GM18511 (cell line): Measurements from ENCODE around the gene SFSWAP.

Source experiments
- ATAC-seq: cut with Tn5 transposase; IDR thresholded peaks from one replicate; pipeline ENCODE4 v1.9.1; 2021; ENCODE audit warnings: mild to moderate bottlenecking, moderate library complexity; ENCODE audit not compliant: unreplicated experiment

Gene SFSWAP

DNA sequence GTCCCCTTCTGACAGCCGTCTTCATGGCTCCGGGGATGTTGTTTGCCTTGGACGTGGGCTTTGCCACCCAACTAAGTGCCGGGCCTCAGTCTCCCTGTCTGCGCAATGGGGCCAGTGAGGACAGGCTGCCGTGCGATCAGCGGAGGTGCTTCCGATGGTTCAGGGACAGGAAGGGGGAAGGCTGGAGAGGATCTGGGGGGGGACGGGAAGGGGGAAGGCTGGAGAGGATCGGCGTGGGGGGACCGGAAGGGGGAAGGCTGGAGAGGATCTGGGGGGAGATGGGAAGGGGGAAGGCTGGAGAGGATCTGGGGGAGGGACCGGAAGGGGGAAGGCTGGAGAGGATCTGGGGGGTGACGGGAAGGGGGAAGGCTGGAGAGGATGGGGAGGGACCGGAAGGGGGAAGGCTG lies 120.7 kb downstream of the SFSWAP start:
- no peak for ATAC-seq

DNA sequence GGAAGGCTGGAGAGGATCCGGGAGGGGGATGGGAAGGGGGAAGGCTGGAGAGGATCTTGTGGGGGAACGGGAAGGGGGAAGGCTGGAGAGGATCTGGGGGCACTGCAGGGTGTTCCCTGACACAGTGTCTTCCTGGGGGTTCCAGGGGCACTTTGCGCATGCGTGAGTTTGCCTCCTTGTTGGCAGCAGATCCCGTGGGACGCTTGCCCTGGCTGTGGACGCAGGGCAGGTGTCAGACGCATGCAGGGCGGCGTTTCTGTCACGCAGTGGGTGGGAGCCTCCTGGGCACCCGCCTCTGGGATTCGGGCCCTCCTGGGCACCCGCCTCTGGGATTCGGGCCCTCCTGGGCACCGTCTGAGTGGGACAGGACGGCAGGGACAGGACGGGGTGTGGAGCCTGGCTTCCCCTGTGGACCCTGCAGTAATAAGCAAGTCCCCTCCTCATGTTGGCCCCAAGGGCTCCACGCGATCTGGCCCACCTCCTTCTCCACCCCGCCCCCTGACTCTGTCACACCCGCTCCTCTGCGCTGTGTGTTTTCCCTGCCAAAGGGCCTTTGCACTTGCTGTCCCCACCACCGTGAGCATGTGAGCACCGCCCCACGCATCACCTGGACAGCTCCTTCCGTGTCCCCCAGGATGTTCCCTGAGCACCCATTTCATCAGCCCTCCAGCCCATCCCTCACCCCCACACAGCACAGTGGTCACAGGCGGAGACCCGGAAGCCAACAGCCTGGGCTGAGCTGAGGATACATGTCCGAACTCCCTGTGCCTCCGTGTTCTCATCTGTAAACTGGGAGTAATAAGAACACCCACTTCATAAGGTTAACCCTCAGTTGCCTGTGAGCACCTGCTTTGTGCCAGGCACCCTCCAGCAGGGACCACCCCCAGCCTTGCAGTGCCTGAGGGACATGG lies 121.7 kb downstream of the SFSWAP start:
- ATAC-seq: no peak

DNA sequence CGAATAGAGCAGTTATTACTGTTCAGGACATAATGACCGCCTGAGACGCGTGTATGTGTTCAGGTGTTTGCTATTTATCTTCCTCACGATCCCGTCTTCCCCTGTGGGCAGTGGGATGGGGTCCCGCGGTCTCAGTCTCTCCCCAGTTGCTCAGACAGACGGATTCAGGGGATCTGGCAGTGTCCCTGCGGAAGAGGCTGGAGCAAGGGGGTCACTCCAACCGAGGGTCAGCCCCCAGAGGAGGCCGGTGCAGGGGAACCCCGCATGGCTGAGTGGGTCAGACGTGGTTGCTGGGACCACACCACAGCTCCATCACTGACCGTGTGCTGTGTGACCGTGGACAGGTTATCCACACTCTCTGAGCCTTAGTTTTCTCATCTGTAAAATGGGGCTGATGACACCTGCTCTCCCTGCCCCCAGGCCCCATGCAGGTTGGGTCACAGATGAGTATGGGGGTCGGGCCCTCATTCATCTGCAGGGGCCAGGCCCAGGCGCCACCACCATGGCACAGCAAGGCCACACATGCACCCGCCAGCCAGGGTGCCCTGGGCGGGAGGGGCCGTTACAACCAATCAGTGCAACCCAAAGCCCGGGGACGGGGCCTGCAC lies 122.5 kb downstream of the SFSWAP start:
- ATAC-seq: no peak

DNA sequence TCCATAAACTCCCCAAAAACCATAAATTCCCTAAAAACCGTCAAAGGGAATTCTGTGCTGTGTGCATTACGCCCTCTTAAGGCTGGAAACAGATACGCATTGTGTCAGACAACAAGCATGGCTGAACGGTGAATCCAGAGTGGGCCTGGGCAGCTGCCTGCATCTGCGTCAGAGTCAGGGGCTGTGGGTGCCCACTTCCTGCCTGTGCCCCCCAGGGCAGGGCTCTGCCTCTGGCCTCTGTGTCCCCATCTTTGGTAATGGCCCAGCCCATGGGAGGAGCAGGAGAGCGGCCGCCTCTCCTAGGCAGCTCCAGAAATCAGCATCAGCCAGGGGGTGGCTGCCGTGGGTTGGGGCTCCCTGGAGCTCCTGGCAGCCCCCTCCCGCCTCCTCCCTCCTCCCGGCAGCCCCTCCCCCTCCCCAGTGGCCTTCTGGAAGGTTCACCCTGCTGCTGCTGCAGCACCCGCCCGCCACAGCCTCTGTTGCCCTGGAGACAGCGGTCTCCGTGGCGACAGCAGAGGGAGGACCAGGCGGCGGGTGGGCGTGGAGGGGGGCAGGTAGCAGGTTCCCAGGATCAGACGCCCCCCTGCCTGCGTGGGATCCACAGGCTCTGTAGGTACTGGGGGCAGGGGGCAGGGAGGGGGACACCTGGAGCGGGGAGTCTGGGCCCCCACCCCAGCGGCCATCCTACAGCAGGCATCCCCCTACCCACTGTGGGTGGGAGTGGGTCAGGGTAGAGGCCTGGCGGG lies 123.2 kb downstream of the SFSWAP start:
- no peak for ATAC-seq

DNA sequence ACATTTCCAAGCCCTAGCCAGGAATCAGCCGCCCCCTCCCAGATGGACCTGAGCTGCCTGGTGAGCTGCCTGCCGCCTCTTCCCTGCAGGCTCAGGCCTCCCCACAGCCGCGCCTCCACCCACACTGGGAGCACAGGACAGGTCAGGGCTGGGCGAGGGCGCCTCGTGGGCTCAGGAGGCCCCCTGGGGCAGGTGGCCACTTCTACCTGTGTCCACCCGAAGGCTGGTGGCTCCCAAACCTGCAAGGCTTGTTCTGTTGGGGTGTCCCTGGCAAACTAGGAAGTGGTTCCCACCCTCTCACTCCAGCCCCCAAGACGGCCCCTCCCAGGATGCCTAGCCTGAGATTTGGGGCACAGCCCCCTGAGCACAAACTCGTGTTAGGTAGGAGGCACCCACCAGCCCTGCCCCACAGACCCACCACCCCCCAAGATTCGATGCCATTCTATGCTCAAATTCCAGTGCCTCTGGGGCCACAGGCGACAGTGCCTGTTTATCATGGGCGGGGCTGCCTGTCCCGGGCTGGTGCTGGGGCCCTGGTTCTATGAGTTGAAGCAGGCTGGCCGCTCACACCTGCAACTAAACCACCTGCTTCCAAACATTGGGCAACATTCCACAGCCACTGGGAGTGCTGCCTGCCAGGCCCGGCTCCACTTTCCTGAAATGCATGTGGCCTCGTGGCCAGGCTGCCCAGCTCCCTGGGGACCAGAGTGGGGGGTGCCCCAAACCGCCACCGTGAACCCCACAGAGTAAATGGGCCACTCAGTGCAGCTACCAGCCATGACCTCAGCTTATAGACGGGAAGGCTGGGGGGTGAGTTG lies 124.1 kb downstream of the SFSWAP start:
- no peak for ATAC-seq

DNA sequence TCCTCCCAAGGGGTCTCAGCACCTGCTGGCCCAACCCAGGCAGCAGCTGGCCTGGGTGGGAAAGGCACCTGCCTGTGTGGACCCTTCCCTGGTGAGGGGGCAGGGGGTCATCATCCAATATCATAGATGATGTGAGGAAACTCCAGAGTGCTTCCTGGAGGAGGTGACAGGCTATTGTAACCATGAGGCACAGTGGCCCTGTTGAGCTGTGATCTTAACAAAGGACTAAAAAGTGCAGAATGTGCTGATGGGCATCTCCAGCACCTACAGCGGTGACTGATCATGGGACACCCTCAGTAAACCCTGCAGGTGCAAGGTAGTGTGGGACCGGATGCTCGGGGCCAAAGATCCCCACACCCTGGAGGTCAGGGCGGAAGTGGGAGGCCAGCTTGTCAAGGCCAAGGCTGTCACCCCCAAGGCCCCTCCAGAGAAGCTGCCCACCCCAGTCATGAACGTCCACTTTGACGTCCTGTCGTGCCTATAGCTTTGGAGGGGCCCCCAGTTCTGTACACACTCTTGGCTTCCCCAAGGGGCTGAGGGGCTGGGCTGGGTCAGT lies 124.8 kb downstream of the SFSWAP start:
- no peak for ATAC-seq

DNA sequence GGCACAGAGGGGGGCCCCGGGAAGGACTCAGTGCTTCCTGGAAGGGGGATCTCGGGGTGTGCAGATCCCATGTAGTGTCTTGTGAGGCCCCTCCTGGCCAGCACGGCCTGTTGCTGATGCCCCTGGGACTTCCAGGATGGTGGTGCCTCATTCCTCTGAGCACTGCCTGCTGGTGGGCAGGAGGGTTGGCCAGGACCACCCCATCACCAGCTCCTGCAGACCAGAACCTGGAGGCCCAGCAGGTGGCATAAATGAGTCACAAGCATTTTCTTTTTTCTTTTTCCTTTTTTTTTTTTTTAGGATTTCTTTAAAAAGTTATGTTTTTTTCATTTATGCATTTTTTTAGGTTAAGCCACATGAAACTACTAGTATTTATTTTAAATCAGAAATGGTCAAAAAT lies 125.3 kb downstream of the SFSWAP start:
- ATAC-seq: no peak

DNA sequence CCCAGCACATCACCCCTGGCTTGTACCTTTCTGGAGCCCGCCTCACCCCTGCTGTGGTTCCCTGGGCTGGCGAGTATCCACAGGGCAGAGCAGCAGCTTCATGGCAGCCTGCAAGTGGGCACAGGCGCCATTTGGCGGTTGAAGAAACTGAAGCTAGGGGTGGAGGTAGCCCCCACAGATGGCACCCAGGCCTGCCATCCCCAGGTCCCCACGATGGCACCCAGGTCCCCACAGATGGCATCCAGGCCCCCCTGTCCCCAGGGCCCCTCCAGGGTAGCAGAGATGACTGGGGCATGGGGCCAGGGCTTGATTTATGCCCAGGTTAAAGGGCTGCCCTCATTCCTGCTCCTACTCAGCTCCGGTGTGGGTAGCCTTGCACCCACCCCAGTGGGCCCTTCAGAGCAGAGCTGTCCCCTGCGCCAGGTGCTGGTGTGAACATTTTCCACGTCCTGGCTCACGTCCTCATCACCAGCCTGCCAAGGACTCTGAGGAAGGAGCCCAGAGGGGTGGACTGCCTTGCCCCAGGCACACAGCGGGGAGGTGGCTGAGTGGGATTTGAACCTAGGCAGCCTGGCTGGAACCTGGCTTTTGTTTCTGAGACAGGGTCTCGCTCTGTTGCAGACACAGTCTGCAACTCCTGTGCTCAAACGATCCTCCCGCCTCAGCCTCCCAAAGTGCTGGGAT lies 126.0 kb downstream of the SFSWAP start:
- no peak for ATAC-seq

DNA sequence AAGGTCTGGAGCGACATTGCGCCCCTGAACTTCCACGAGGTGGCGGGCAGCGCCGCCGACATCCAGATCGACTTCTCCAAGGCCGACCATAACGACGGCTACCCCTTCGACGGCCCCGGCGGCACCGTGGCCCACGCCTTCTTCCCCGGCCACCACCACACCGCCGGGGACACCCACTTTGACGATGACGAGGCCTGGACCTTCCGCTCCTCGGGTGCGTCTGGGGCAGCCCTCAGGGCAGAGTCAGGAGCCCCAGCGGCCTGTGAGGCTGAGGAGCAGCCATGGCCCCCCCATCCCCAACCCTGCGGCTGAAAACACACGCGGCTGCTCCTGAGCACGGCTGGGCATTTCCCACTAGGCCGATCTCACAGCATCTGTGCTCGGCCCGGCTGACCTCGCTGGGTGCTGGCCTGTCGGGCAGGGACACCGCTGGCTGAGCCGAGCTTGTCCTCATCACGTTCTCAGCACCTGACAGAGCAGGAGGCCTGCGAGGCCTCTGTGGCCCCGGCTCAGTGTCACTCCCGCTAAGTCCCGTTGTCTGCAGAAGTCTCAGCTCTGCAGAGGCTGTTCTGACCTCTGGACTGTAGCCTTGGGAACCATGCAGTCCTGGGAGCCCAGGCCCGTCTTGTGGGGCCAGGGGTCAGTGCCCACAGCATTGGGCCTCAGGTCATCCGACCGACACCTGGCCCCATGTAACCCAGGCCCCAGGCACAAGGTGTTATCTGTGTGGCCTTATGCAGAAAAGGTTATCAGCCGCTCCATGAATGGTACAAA lies 129.9 kb downstream of the SFSWAP start:
- no peak for ATAC-seq

DNA sequence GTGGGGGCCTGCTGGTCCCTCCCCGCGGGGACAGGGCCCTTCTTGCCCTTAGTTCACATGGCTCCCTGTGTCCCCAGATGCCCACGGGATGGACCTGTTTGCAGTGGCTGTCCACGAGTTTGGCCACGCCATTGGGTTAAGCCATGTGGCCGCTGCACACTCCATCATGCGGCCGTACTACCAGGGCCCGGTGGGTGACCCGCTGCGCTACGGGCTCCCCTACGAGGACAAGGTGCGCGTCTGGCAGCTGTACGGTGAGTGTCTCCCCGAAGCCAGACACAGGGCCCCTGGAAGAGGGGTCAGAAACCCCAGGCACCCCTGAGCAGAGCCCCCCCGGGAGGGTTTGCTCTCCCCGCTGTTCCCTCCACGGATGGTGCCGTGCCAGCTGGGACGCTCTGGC lies 130.7 kb downstream of the SFSWAP start:
- ATAC-seq: no peak

DNA sequence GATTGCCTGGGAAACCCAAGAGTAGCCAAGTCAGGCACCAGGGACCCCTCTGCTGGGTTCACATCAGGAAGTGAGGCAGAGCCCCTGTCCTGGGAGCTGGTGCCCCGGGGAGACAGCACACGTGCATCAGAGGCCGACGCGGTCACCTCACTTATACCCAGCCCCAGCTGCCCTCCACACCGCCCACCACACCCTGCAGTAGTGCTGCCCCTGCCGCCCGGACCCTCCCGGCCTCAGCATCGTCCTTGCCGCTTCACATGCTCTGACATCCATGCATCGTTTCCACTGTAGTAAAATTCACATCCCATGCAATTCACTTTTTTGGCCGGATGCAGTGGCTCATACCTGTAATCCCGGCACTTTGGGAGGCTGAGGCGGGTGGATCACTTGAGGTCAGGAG lies 131.3 kb downstream of the SFSWAP start:
- ATAC-seq: no peak

DNA sequence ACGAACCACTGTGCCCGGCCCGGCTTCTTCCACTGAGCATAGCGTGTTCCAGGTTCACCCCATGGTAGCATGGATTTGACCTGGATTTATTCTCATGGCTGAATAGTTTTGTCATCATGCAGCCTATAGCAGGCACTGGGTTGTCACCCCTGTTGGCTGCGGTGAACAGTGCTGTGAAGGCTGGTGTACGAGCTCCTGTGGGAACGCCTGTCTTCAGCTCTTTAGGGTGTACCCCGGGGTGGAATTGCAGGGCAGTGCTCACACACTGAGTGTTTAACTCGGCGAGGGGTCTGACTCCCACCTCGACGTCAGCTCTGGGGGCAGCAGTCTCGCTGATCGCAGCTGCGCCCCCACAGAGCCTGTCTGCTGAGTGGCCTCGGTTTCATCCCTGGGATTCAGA lies 132.6 kb downstream of the SFSWAP start:
- no peak for ATAC-seq

DNA sequence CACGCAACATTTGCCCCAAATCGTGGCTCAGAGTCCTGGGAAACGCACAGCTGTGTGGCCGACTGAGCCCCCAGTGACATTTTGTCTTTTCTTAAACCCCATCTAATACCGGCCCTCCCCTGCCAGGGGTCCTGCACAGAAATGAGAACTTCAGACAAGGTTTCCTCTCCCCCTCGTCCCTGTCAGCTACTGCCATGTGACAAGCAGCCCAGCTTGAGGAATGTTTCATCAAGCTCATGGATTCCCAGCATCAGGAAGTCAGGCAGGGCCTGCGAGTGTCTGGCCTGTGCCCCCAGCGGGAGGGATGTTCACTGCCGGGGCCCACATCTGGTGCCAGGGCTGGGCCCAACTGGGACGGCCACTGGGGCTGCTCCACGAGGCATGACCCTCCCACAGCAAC lies 133.2 kb downstream of the SFSWAP start:
- no peak for ATAC-seq

DNA sequence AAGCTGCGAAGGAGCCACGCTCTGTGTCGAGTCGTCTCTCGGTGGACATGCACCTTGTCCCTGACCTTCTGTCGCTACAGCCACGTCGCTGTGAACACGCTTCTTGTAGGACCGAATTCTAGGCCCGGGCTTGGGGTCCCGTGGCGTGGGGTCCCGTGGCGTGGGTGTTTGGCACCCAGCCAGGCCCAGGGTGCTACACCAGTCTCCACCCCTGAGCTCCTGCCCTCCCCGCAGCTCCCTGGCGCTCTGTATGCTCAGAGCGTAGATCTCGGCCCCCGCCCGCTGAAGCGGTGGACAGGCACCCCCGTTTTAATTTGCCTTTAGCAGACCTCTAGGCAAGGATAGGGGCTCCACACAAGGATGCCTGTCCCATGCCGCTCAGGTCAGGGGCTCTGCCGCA lies 133.8 kb downstream of the SFSWAP start:
- no peak for ATAC-seq

DNA sequence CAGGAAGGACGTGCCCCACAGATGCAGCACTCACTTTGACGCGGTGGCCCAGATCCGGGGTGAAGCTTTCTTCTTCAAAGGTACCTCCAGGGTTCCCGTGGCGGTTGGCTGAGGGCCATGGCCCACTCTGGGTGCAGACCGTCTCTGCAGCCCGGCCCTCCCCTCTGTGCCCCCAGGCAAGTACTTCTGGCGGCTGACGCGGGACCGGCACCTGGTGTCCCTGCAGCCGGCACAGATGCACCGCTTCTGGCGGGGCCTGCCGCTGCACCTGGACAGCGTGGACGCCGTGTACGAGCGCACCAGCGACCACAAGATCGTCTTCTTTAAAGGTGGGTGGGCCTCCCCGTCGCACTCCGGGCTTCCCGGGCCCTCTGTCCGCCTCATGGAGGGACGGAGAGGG lies 134.2 kb downstream of the SFSWAP start:
- no peak for ATAC-seq

DNA sequence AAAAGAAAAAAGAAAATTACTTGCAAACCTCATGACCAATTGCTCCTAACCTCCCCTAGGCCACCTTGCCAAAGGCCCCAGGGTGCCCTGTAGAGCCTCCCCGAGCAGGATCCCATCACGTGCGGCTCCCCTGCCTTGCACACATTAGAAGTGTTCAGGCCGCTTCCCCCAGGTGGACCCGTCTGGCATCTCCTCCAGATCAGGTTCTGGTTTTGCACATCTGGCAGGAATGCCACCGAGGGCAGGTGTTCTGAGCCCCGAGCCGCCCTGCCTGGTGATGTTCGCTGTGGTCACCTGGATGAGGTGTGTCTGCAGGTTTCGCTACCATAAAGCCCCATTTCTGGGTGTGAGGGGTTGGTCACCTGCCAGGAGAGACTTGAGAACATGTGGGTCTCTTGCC lies 136.6 kb downstream of the SFSWAP start:
- no peak for ATAC-seq

DNA sequence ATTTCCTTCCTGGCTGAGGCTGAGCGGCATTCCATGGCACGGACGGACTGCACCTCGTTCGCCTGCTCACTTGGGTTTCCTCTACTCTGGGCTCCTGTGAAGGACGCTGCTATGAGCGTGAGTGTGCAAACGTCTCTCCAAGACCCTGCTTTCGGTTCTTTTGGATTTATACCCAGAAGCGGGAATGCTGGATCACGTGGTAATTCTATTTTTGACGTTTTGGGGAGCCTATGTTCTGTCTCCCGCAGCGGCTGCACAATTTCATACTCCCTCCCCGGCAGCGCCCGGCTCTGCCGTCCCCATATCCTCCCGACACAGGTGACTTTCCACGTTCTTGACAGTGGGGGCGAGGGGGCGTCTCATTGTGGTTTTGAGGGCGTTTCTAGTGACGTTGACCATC lies 137.9 kb downstream of the SFSWAP start:
- ATAC-seq: no peak
